ENCODE measurements around the gene LOXL4. TPM values are rescaled to one million over a fixed set of nuclear protein-coding genes. Genes with fewer than 3 reads are reported as not detected.

The LOXL4 gene
- total RNA-seq, 1 experiment from 2014 or later, result 1.3 TPM

DNA sequence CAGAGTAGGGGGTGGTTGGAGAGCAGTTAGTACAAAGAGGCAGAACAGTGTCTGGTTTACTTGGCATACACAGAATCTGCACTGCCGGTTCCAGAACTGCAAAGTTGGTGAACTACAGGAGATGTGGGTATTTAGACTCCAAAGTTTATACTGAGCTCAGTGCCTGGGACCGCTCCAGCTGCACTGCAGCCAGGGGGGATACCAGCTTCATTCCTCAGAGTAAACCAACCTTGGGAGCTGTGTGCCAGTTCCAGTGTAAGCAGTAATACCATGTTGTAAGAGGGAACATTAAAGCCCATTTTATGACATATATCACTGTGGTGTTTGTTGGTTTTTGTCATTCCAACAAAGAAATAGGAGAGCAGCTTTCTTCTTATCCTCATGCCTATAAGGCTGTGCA, 23.4 kb downstream of the LOXL4 start:
- Histone ChIP-seq H3K4me3 (replicated peaks in 1 of 2; ENCODE audit: low read depth in 1 of 2, low read length in 2 of 2) (no peak overlapping the region), H3K36me3 (ENCODE audit: control insufficient read depth in 1 of 2, insufficient read depth in 2 of 2, low read length in 2 of 2) (peaks cover 6 to 8% of the 10 kb centered on the region in 2 experiments; a peak in 2 of 4 replicates), H3K4me1 (ENCODE audit: control insufficient read depth in 1 of 2, insufficient read depth in 2 of 2, low read length in 2 of 2) (no peaks in the 10 kb centered on the region), H3K4me2 (ENCODE audit: low read length) (no peak overlapping the region), H3K9me2 (ENCODE audit: insufficient read depth) (no peaks in the 10 kb centered on the region), H3K9me3 (ENCODE audit: control insufficient read depth in 1 of 2, insufficient read depth in 1 of 2, low read depth in 1 of 2, low read length in 2 of 2) (no peaks in the 10 kb centered on the region), H3K27ac (ENCODE audit: low read depth, low read length) (no peak overlapping the region), H3K9ac (ENCODE audit: low read length) (no peak overlapping the region), H2AFZ (ENCODE audit: low read depth, low read length, poor library complexity, severe bottlenecking) (no peak overlapping the region), H4K20me1 (ENCODE audit: insufficient read depth) (no peaks in the 10 kb centered on the region; the same call in 1 of the 2 replicates), H3K79me2 (ENCODE audit: insufficient read depth, low read length) (no peaks in the 10 kb centered on the region), H3K27me3 (ENCODE audit: insufficient read depth, low read length) (no peaks in the 10 kb centered on the region)
- ChIA-PET POLR2A (no interaction called here), CTCF (interaction anchor here (4.1 kb wide), 1 partner anchor 65 kb away, joined by 24 read pairs; no protein-coding TSS in a partner anchor), RAD21 (ENCODE audit: low non-redundant PET in 1 of 2, low total read pairs in 2 of 2, uncharacterized antibody in 2 of 2, unreplicated experiment in 2 of 2) (no interaction called here)
- TF ChIP-seq POLR2AphosphoS5 (IDR thresholded peaks at IDR 0.05; ENCODE audit: low read depth, low read length), result no peak
- no peak for TF ChIP-seq ELF1 (IDR thresholded peaks at IDR 0.05; ENCODE audit: borderline replicate concordance, low read depth)
- TF ChIP-seq, protein P1, sequence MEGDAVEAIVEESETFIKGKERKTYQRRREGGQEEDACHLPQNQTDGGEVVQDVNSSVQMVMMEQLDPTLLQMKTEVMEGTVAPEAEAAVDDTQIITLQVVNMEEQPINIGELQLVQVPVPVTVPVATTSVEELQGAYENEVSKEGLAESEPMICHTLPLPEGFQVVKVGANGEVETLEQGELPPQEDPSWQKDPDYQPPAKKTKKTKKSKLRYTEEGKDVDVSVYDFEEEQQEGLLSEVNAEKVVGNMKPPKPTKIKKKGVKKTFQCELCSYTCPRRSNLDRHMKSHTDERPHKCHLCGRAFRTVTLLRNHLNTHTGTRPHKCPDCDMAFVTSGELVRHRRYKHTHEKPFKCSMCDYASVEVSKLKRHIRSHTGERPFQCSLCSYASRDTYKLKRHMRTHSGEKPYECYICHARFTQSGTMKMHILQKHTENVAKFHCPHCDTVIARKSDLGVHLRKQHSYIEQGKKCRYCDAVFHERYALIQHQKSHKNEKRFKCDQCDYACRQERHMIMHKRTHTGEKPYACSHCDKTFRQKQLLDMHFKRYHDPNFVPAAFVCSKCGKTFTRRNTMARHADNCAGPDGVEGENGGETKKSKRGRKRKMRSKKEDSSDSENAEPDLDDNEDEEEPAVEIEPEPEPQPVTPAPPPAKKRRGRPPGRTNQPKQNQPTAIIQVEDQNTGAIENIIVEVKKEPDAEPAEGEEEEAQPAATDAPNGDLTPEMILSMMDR (IDR thresholded peaks at IDR 0.05 in 2 of 3, conservative IDR thresholded peaks at IDR 0.05 in 1 of 3; ENCODE audit: borderline replicate concordance in 1 of 3, insufficient read depth in 1 of 3, low read depth in 2 of 3, low read length in 2 of 3), result no peak
- TF ChIP-seq JUND (IDR thresholded peaks at IDR 0.05), result no peak
- no peak for TF ChIP-seq ZFX (IDR thresholded peaks at IDR 0.05)
- TF ChIP-seq YY1 (IDR thresholded peaks at IDR 0.05; ENCODE audit: extremely low read depth, insufficient replicate concordance, low read depth, low read length), result no peak
- TF ChIP-seq CBX3 (IDR thresholded peaks at IDR 0.05; ENCODE audit: low read depth), result no peak
- no peak for TF ChIP-seq FOSL1 (IDR thresholded peaks at IDR 0.05; ENCODE audit: low read depth)
- TF ChIP-seq ZNF274 (IDR thresholded peaks at IDR 0.05; ENCODE audit: low read depth, low read length), result no peak
- TF ChIP-seq, protein P2, sequence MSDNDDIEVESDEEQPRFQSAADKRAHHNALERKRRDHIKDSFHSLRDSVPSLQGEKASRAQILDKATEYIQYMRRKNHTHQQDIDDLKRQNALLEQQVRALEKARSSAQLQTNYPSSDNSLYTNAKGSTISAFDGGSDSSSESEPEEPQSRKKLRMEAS (IDR thresholded peaks at IDR 0.05), result no peak
- TF ChIP-seq SP1 (IDR thresholded peaks at IDR 0.05; ENCODE audit: low read depth), result no peak
- TF ChIP-seq, protein P3, sequence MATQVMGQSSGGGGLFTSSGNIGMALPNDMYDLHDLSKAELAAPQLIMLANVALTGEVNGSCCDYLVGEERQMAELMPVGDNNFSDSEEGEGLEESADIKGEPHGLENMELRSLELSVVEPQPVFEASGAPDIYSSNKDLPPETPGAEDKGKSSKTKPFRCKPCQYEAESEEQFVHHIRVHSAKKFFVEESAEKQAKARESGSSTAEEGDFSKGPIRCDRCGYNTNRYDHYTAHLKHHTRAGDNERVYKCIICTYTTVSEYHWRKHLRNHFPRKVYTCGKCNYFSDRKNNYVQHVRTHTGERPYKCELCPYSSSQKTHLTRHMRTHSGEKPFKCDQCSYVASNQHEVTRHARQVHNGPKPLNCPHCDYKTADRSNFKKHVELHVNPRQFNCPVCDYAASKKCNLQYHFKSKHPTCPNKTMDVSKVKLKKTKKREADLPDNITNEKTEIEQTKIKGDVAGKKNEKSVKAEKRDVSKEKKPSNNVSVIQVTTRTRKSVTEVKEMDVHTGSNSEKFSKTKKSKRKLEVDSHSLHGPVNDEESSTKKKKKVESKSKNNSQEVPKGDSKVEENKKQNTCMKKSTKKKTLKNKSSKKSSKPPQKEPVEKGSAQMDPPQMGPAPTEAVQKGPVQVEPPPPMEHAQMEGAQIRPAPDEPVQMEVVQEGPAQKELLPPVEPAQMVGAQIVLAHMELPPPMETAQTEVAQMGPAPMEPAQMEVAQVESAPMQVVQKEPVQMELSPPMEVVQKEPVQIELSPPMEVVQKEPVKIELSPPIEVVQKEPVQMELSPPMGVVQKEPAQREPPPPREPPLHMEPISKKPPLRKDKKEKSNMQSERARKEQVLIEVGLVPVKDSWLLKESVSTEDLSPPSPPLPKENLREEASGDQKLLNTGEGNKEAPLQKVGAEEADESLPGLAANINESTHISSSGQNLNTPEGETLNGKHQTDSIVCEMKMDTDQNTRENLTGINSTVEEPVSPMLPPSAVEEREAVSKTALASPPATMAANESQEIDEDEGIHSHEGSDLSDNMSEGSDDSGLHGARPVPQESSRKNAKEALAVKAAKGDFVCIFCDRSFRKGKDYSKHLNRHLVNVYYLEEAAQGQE (IDR thresholded peaks at IDR 0.05; ENCODE audit: low read depth), result no peak
- TF ChIP-seq SIN3A (IDR thresholded peaks at IDR 0.05; ENCODE audit: low read depth), result no peak
- TF ChIP-seq ATF3 (IDR thresholded peaks at IDR 0.05), result no peak
- TF ChIP-seq TCF7L2 (IDR thresholded peaks at IDR 0.05; ENCODE audit: borderline replicate concordance, extremely low read depth, insufficient read depth, insufficient read length), result no peak
- no peak for TF ChIP-seq SRF (IDR thresholded peaks at IDR 0.05; ENCODE audit: low read depth)
- TF ChIP-seq RAD21 (IDR thresholded peaks at IDR 0.05; ENCODE audit: low read depth), result no peak
- TF ChIP-seq EZH2 (IDR thresholded peaks at IDR 0.05), result no peak
- intact Hi-C loops (cut with micrococcal nuclease), result no loop called here
- BruUV-seq (replicated peaks), result no TSS peak
- DNase-seq (ENCODE audit: low read depth, low spot score) (no peak), ATAC-seq (no peak)
